Keratinocyte (primary cell): ENCODE data around the gene BNC2.

ENCODE experiments used
- EZH2 ChIP-seq: IDR thresholded peaks from one replicate; pipeline ENCODE4 v1.6.1; 2012; ENCODE audit warnings: inconsistent platforms, mild to moderate bottlenecking, low read length, moderate library complexity
- TF ChIP-seq, protein P1 (sequence below), 3 experiments: IDR thresholded peaks in 1 of 3; conservative IDR thresholded peaks in 1 of 3; optimal IDR thresholded peaks in 1 of 3; 2 replicates in 2 of 3; 3 replicates in 1 of 3; pipeline versions ENCODE3 to v1.5.1; 2011; ENCODE audit warnings: low read length in 3 of 3, mild to moderate bottlenecking in 3 of 3, moderate library complexity in 2 of 3, control low read depth in 1 of 3, inconsistent platforms in 1 of 3; ENCODE audit not compliant: insufficient read depth in 2 of 3; ENCODE audit errors: extremely low read depth in 1 of 3

DNA sequence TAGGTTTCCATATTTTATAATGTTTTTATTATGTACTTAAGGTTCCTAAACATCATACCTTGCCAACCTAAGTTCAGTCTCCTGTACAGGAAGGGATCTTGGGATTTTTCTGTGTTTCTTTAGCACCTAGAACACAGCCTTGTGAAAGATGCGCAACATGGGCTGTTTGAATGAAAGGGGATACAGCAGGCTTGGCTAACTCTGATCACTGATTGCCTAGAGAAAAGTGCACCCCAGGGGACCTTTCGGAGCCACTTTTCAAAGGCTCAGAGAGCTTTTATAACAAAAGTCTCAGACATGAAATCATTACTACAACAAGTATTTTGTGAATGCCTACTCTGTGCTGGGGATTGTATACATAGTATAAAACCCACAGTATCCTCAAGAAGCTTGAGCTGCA, 261.6 kb downstream of the BNC2 start:
- TF ChIP-seq, protein P1, sequence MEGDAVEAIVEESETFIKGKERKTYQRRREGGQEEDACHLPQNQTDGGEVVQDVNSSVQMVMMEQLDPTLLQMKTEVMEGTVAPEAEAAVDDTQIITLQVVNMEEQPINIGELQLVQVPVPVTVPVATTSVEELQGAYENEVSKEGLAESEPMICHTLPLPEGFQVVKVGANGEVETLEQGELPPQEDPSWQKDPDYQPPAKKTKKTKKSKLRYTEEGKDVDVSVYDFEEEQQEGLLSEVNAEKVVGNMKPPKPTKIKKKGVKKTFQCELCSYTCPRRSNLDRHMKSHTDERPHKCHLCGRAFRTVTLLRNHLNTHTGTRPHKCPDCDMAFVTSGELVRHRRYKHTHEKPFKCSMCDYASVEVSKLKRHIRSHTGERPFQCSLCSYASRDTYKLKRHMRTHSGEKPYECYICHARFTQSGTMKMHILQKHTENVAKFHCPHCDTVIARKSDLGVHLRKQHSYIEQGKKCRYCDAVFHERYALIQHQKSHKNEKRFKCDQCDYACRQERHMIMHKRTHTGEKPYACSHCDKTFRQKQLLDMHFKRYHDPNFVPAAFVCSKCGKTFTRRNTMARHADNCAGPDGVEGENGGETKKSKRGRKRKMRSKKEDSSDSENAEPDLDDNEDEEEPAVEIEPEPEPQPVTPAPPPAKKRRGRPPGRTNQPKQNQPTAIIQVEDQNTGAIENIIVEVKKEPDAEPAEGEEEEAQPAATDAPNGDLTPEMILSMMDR (optimal IDR thresholded peaks at IDR 0.05 in 1 of 3, IDR thresholded peaks at IDR 0.05 in 1 of 3, conservative IDR thresholded peaks at IDR 0.05 in 1 of 3; ENCODE audit: extremely low read depth in 1 of 3, insufficient read depth in 2 of 3, low read length in 3 of 3), result no peak
- no peak for TF ChIP-seq EZH2
